GM23248 (cell line): Measurements from ENCODE around the gene KDM3A. TPM values are rescaled to one million over a fixed set of nuclear protein-coding genes. Genes with fewer than 3 reads are reported as not detected.
A peak's percentile ranks its signal among the peaks of the same experiment; 100 is the strongest.

Experiments used
- DNase-seq: peaks from one replicate; pipeline ENCODE4 v3.0.0-alpha.2; 2015
- H2AFZ ChIP-seq: fragments of 200-600 bp; sonication (generic); 2 replicates; pipeline ENCODE4 v1.6.1; 2016; ENCODE audit warnings: antibody characterized with exemption
- H3F3A ChIP-seq: fragments of 200-600 bp; sonication (generic); 2 replicates; pipeline ENCODE4 v1.6.1; 2016; ENCODE audit warnings: mild to moderate bottlenecking, antibody characterized with exemption, mixed run types; ENCODE audit not compliant: insufficient read depth
- H3K27ac ChIP-seq: fragments of 200-600 bp; sonication (generic); 2 replicates; pipeline ENCODE4 v1.5.1; 2016; ENCODE audit warnings: mild to moderate bottlenecking
- H3K27me3 ChIP-seq: fragments of 200-600 bp; sonication (generic); replicated peaks from 2 replicates; pipeline ENCODE4 v1.6.1; 2016; ENCODE audit warnings: mild to moderate bottlenecking; ENCODE audit not compliant: insufficient read depth
- H3K36me3 ChIP-seq: fragments of 200-600 bp; sonication (generic); 2 replicates; pipeline ENCODE4 v1.6.1; 2016; ENCODE audit warnings: low read depth, mild to moderate bottlenecking
- H3K4me1 ChIP-seq: fragments of 200-600 bp; sonication (generic); 2 replicates; pipeline ENCODE4 v1.6.1; 2016; ENCODE audit warnings: mild to moderate bottlenecking; ENCODE audit not compliant: insufficient read depth
- H3K4me2 ChIP-seq: fragments of 200-600 bp; sonication (generic); one replicate; pipeline ENCODE4 v1.6.1; 2016; ENCODE audit warnings: mild to moderate bottlenecking; ENCODE audit not compliant: unreplicated experiment
- H3K4me3 ChIP-seq: fragments of 200-600 bp; sonication (generic); 2 replicates; pipeline ENCODE4 v1.5.1; 2016; ENCODE audit warnings: mild to moderate bottlenecking
- H3K79me2 ChIP-seq: fragments of 200-600 bp; sonication (generic); 2 replicates; pipeline ENCODE4 v1.6.1; 2016; ENCODE audit warnings: mild to moderate bottlenecking; ENCODE audit not compliant: insufficient read depth
- H3K9ac ChIP-seq: fragments of 200-600 bp; sonication (generic); 2 replicates; pipeline ENCODE4 v1.6.1; 2016; ENCODE audit warnings: mild to moderate bottlenecking
- H3K9me2 ChIP-seq: fragments of 200-600 bp; sonication (generic); 2 replicates; pipeline ENCODE4 v1.6.1; 2016; ENCODE audit warnings: mixed run types, mild to moderate bottlenecking, moderate library complexity; ENCODE audit not compliant: insufficient read depth
- H3K9me3 ChIP-seq: fragments of 200-600 bp; sonication (generic); one replicate; pipeline ENCODE4 v1.6.1; 2017; ENCODE audit warnings: low read depth
- H4K20me1 ChIP-seq: fragments of 200-600 bp; sonication (generic); 2 replicates; pipeline ENCODE4 v1.6.0; 2016; ENCODE audit not compliant: insufficient read depth
- EZH2 ChIP-seq: fragments of 200-600 bp; sonication (generic); IDR thresholded peaks from 2 replicates; pipeline ENCODE4 v1.6.1; 2018; ENCODE audit warnings: antibody characterized with exemption, mild to moderate bottlenecking; ENCODE audit not compliant: insufficient read depth, poor library complexity, severe bottlenecking
- EZH2phosphoT487 ChIP-seq: fragments of 200-600 bp; sonication (generic); IDR thresholded peaks from 2 replicates; pipeline ENCODE4 v1.6.1; 2018; ENCODE audit warnings: antibody characterized with exemption, moderate library complexity, mild to moderate bottlenecking, low read depth; ENCODE audit not compliant: insufficient read depth
- WGBS, 2 experiments: methylation state at CpG; one replicate each; pipeline ENCODE4 v1.1.6; 2015 to 2017; ENCODE audit warnings: low lambda C conversion rate in 2 of 2, low coverage in 1 of 2; ENCODE audit errors: missing lambda C conversion rate in 2 of 2; 5-methylcytosine and 5-hydroxymethylcytosine counted together
- in situ Hi-C: fragments of 300-500 bp; cut with MboI; formaldehyde crosslinking; loops from 2 replicates; pipeline ENCODE4 v1.15.0; 2020
- polyA plus RNA-seq: library from polyadenylated mRNA; unstranded; fragments of >200 nt; fragmentation: Nextera tagmentation; extraction: Ambion mirVana; gene quantifications from 2 replicates; pipeline ENCODE4 v1.2.1, GENCODE V29; 2016
- total RNA-seq: library from RNA; depleted of rRNA; stranded (reverse); fragments of >200 nt; shearing (Covaris generic); gene quantifications from 2 replicates; pipeline ENCODE4 v1.2.3, GENCODE V29; 2014

KDM3A gene
- total and polyA plus RNA-seq, 2 experiments from 2014 or later, result 14.6 to 24.4 TPM

GRCh38 chr2:86512034-86512433, 70.9 kb downstream of the KDM3A start:
- DNase-seq, result no peak
- no peaks in the 10 kb centered on the region; the same call in 1 of the 2 replicates for H3K36me3 ChIP-seq
- H4K20me1 ChIP-seq, result 0 out of 2 replicates have a peak, but pooled peaks cover 4% of the 10 kb centered on the region
- H3K9me3 ChIP-seq, result no peaks in the 10 kb centered on the region
- no peaks in the 10 kb centered on the region for H3K9me2 ChIP-seq
- H3K4me1 ChIP-seq, result no peaks in the 10 kb centered on the region
- in situ Hi-C loops, result no loop called here
- H3K79me2 ChIP-seq, result 0 out of 2 replicates have a peak, but pooled peaks cover 5% of the 10 kb centered on the region
- H3K9ac ChIP-seq, result no peak overlapping the region
- H3K4me2 ChIP-seq, result no peak overlapping the region
- no peak for TF ChIP-seq EZH2
- TF ChIP-seq EZH2phosphoT487, result no peak
- 88 to 91% methylated on average over 4 of the region's 4 CpGs for WGBS, 2 experiments
- H3F3A ChIP-seq, result no peaks in the 10 kb centered on the region
- H3K27ac ChIP-seq, result no peak overlapping the region
- no peak overlapping the region for H2AFZ ChIP-seq
- H3K4me3 ChIP-seq, result no peak overlapping the region
- H3K27me3 ChIP-seq, result no peaks in the 10 kb centered on the region

GRCh38 chr2:86512892-86513291, 71.7 kb downstream of the KDM3A start:
- 0 out of 2 replicates have a peak, but pooled peaks cover 4% of the 10 kb centered on the region for H4K20me1 ChIP-seq
- H3K4me1 ChIP-seq, result no peaks in the 10 kb centered on the region
- H2AFZ ChIP-seq, result no peak overlapping the region
- 97 to 98% methylated on average over 2 of the region's 2 CpGs for WGBS, 2 experiments
- H3K79me2 ChIP-seq, result peaks cover 5% of the 10 kb centered on the region; the same call in 1 of the 2 replicates
- H3K36me3 ChIP-seq, result no peaks in the 10 kb centered on the region; the same call in 1 of the 2 replicates
- TF ChIP-seq EZH2phosphoT487, result no peak
- TF ChIP-seq EZH2, result no peak
- no peaks in the 10 kb centered on the region for H3K27me3 ChIP-seq
- no peaks in the 10 kb centered on the region for H3F3A ChIP-seq
- no peak overlapping the region for H3K27ac ChIP-seq
- in situ Hi-C loops, result no loop called here
- no peaks in the 10 kb centered on the region for H3K9me3 ChIP-seq
- no peaks in the 10 kb centered on the region for H3K9me2 ChIP-seq
- no peak for DNase-seq
- no peak overlapping the region for H3K4me3 ChIP-seq
- H3K9ac ChIP-seq, result no peak overlapping the region
- H3K4me2 ChIP-seq, result no peak overlapping the region

- no peaks in the 10 kb centered on the region for H3K9me2 ChIP-seq
- no peak overlapping the region for H3K4me2 ChIP-seq
- H3K9ac ChIP-seq, result no peak overlapping the region
- no peak overlapping the region for H2AFZ ChIP-seq
- DNase-seq, result no peak
- 85 to 87% methylated on average over 5 of the region's 5 CpGs for WGBS, 2 experiments
- H3K27ac ChIP-seq, result no peak overlapping the region
- TF ChIP-seq EZH2phosphoT487 (no peak), EZH2 (no peak)
- peaks cover 5% of the 10 kb centered on the region; the same call in 1 of the 2 replicates for H3K79me2 ChIP-seq
- no peaks in the 10 kb centered on the region for H3K27me3 ChIP-seq
- in situ Hi-C loops, result no loop called here
- no peaks in the 10 kb centered on the region for H3F3A ChIP-seq
- no peaks in the 10 kb centered on the region for H3K9me3 ChIP-seq
- no peaks in the 10 kb centered on the region for H3K36me3 ChIP-seq
- no peak overlapping the region for H3K4me3 ChIP-seq
- H4K20me1 ChIP-seq, result 0 out of 2 replicates have a peak, but pooled peaks cover 4% of the 10 kb centered on the region
- no peaks in the 10 kb centered on the region for H3K4me1 ChIP-seq
Measured at GRCh38 chr2:86513948-86514660, 72.9 kb downstream of the KDM3A start.

- H3K9me2 ChIP-seq, result no peaks in the 10 kb centered on the region
- no peaks in the 10 kb centered on the region for H4K20me1 ChIP-seq
- H3K4me2 ChIP-seq, result no peak overlapping the region
- in situ Hi-C loops, result no loop called here
- no peaks in the 10 kb centered on the region; the same call in 1 of the 2 replicates for H3K79me2 ChIP-seq
- no peak overlapping the region for H3K4me3 ChIP-seq
- no peak overlapping the region for H3K27ac ChIP-seq
- peak; percentile 38 for DNase-seq
- H3K9me3 ChIP-seq, result no peaks in the 10 kb centered on the region
- H2AFZ ChIP-seq, result no peak overlapping the region
- H3K4me1 ChIP-seq, result no peaks in the 10 kb centered on the region
- no peak for TF ChIP-seq EZH2
- no peak for TF ChIP-seq EZH2phosphoT487
- 84 to 89% methylated on average over 3 of the region's 3 CpGs for WGBS, 2 experiments
- H3K9ac ChIP-seq, result no peak overlapping the region
- no peaks in the 10 kb centered on the region for H3F3A ChIP-seq
- H3K36me3 ChIP-seq, result no peaks in the 10 kb centered on the region
- no peaks in the 10 kb centered on the region for H3K27me3 ChIP-seq
Measured at GRCh38 chr2:86518481-86518880, 77.3 kb downstream of the KDM3A start.
